HTR-8/SVneo (cell line): ENCODE measurements around the gene ABHD1.
"Not testable (repeated sequence)": the region's sequence is repeated elsewhere in the genome, so short reads cannot be mapped to it uniquely, and the experiment has no call there.

Experiments
- DNase-seq: peaks from one replicate; pipeline ENCODE4 v3.0.0; 2011; ENCODE audit warnings: low spot score, mixed read lengths; ENCODE audit not compliant: insufficient read length
- FAIRE-seq: peaks from 2 replicates; lab custom pipeline; 2011; peaks lifted over from hg19 to GRCh38; lab: Jason Lieb, UNC

Gene ABHD1

GRCh38 chr2:27108221-27108620, 15.4 kb upstream of the ABHD1 start:
- DNase-seq: no peak
- no peak for FAIRE-seq

GRCh38 chr2:27109083-27109482, 14.5 kb upstream of the ABHD1 start:
- FAIRE-seq (no peak), DNase-seq (no peak)

GRCh38 chr2:27110603-27111352, 12.8 kb upstream of the ABHD1 start:
- DNase-seq: not testable (repeated sequence)

GRCh38 chr2:27111392-27112078, 12.1 kb upstream of the ABHD1 start:
- FAIRE-seq, DNase-seq: not testable (repeated sequence)

More at GRCh38 chr2:27110603-27111352, 12.8 kb upstream of the ABHD1 start:
- FAIRE-seq: not testable (repeated sequence)

GRCh38 chr2:27115519-27115918, 8.1 kb upstream of the ABHD1 start:
- no peak for FAIRE-seq
- DNase-seq: no peak

- no peak for DNase-seq
- FAIRE-seq: no peak
Measured at GRCh38 chr2:27117995-27118524, 5.6 kb upstream of the ABHD1 start.

GRCh38 chr2:27118525-27119329, 4.9 kb upstream of the ABHD1 start, which contains the start of gene CGREF1:
CGREF1 (minus strand) TSS chr2:27119128; CDS start chr2:27104366, 14,762 bp downstream.
- DNase-seq (no peak), FAIRE-seq (peak; percentile 91)

- DNase-seq, FAIRE-seq: not testable (repeated sequence)
Measured at GRCh38 chr2:27119330-27119670, 4.3 kb upstream of the ABHD1 start.

GRCh38 chr2:27121906-27122305, 1.7 kb upstream of the ABHD1 start:
- FAIRE-seq (no peak), DNase-seq (no peak)

GRCh38 chr2:27122791-27123190, 824 bp upstream of the ABHD1 start:
- no peak for DNase-seq

GRCh38 chr2:27125104-27125503, 1.5 kb downstream of the ABHD1 start:
- DNase-seq (no peak), FAIRE-seq (no peak)

More at GRCh38 chr2:27122791-27123190, 824 bp upstream of the ABHD1 start:
- no peak for FAIRE-seq

GRCh38 chr2:27126252-27126710, 2.7 kb downstream of the ABHD1 start:
- DNase-seq (no peak), FAIRE-seq (no peak)

- DNase-seq (no peak), FAIRE-seq (no peak)
Measured at GRCh38 chr2:27127883-27128667, 4.5 kb downstream of the ABHD1 start.

GRCh38 chr2:27128668-27129571, 5.3 kb downstream of the ABHD1 start:
- no peak for FAIRE-seq
- no peak for DNase-seq

GRCh38 chr2:27130396-27130795, 6.8 kb downstream of the ABHD1 start:
- DNase-seq (no peak), FAIRE-seq (no peak)

- DNase-seq (no peak), FAIRE-seq (no peak)
Measured at GRCh38 chr2:27131429-27131828, 7.8 kb downstream of the ABHD1 start.

- DNase-seq (no peak), FAIRE-seq (no peak)
Measured at GRCh38 chr2:27133195-27133875, 9.7 kb downstream of the ABHD1 start.
